Anterior cingulate cortex (tissue), 58 donors: Measurements from ENCODE around the gene HNRNPH2.
A peak's percentile ranks its signal among the peaks of the same experiment; 100 is the strongest.

Source experiments
- DNase-seq, 58 donors: peaks; one replicate each; lab custom pipeline; 2025; lab: John Stamatoyannopoulos, UW

Gene HNRNPH2

GRCh38 chrX:101394372-101394771 is 13.7 kb upstream of the HNRNPH2 start:
- DNase-seq = no peak

GRCh38 chrX:101395789-101396188 is 12.2 kb upstream of the HNRNPH2 start:
- no peak for DNase-seq

GRCh38 chrX:101397779-101398178 is 10.2 kb upstream of the HNRNPH2 start:
- no peak for DNase-seq

- no peak for DNase-seq
These were observed 9.3 kb upstream of the HNRNPH2 start for GRCh38 chrX:101398694-101399093.

GRCh38 chrX:101399825-101400224 is 8.2 kb upstream of the HNRNPH2 start:
- DNase-seq = no peak

- peak in 6 of 58 donors; percentile 28 to 47 (median 40) for DNase-seq
These were observed 765 bp upstream of the HNRNPH2 start for GRCh38 chrX:101407167-101407747.

- no peak for DNase-seq
These were observed 465 bp downstream of the HNRNPH2 start for GRCh38 chrX:101408532-101408841.

GRCh38 chrX:101409043-101409442 is 1.0 kb downstream of the HNRNPH2 start:
- no peak for DNase-seq

GRCh38 chrX:101410461-101410860 is 2.4 kb downstream of the HNRNPH2 start:
- no peak for DNase-seq

GRCh38 chrX:101411984-101412383 is 4.0 kb downstream of the HNRNPH2 start:
- DNase-seq = no peak

GRCh38 chrX:101415180-101416145 is 7.4 kb downstream of the HNRNPH2 start:
- DNase-seq = peak in 22 of 58 donors; percentile 1 to 76 (median 8)

- DNase-seq = no peak
These were observed 8.7 kb downstream of the HNRNPH2 start for GRCh38 chrX:101416691-101417090.

- peak in 4 of 58 donors; percentile 0 to 1 (median 0) for DNase-seq
These were observed 9.2 kb downstream of the HNRNPH2 start for GRCh38 chrX:101417190-101417589.

GRCh38 chrX:101417981-101418841 is 10.2 kb downstream of the HNRNPH2 start:
- peak in 54 of 58 donors; percentile 2 to 71 (median 36) for DNase-seq

- DNase-seq = no peak
These were observed 11.5 kb downstream of the HNRNPH2 start for GRCh38 chrX:101419489-101419888.

GRCh38 chrX:101427954-101428353 is 19.9 kb downstream of the HNRNPH2 start:
- DNase-seq = no peak

GRCh38 chrX:101429934-101430333 is 21.9 kb downstream of the HNRNPH2 start:
- no peak for DNase-seq

GRCh38 chrX:101430457-101431078 is 22.5 kb downstream of the HNRNPH2 start:
- no peak for DNase-seq

- no peak for DNase-seq
These were observed 34.1 kb downstream of the HNRNPH2 start for GRCh38 chrX:101442085-101442484.

GRCh38 chrX:101449279-101449678 is 41.3 kb downstream of the HNRNPH2 start:
- DNase-seq = no peak
